Measurements from ENCODE around the gene KIR2DL4.
"Not testable (repeated sequence)": the region's sequence is repeated elsewhere in the genome, so short reads cannot be mapped to it uniquely, and the experiment has no call there.

KIR2DL4 gene

DNA sequence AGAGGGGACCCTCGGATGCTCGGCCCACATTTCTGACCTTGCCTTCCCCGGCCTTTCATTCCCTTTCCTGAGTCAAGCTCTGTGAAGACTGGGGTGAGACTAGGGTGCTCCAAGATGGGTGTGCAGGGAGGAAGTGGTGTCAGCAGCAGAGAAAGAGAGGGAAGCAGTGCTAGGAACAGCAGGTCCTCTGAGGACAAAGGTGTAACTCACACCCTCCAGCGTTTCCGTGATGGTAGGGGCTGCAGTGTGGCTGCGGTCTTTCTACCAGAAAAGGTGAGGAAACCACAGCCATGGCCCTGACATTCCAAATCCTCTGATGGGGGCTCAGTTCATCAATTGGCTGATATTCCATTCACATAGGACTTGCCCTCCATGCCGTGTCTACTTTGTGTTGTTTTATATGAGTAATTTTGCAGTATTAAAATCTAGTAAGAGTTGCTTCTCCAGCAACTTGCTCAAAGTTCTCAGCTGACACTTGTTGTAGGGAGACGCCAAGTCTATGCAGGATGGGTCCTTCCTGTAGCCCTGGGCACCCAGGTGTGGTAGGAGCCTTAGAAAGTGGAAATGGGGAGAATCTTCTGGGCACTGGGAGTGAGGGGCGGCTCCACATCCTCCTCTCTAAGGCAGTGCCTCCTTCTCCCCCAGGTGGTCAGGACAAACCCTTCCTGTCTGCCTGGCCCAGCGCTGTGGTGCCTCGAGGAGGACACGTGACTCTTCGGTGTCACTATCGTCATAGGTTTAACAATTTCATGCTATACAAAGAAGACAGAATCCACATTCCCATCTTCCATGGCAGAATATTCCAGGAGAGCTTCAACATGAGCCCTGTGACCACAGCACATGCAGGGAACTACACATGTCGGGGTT, 14.5 kb downstream of the KIR2DL4 start:
- Histone ChIP-seq H3K4me2 (no peak overlapping the region), H4K20me1 (ENCODE audit: insufficient read depth) (no peaks in the 10 kb centered on the region), H2AFZ (ENCODE audit: low read depth) (no peak overlapping the region), H3K79me2 (ENCODE audit: insufficient read depth, low read depth) (no peaks in the 10 kb centered on the region), H3K9ac (no peak overlapping the region), H3K36me3 (ENCODE audit: insufficient read depth) (no peaks in the 10 kb centered on the region), H3K27ac (no peak overlapping the region), H3K4me1 (ENCODE audit: low read depth, poor library complexity, severe bottlenecking) (no peaks in the 10 kb centered on the region), H3K27me3 (ENCODE audit: insufficient read depth, low read depth) (no peaks in the 10 kb centered on the region; the same call in 1 of the 2 replicates), H3K4me3 (IDR thresholded peaks at IDR 0.05; ENCODE audit: insufficient read depth, low read depth, low read length) (no peak overlapping the region)
- TF ChIP-seq, protein P1, sequence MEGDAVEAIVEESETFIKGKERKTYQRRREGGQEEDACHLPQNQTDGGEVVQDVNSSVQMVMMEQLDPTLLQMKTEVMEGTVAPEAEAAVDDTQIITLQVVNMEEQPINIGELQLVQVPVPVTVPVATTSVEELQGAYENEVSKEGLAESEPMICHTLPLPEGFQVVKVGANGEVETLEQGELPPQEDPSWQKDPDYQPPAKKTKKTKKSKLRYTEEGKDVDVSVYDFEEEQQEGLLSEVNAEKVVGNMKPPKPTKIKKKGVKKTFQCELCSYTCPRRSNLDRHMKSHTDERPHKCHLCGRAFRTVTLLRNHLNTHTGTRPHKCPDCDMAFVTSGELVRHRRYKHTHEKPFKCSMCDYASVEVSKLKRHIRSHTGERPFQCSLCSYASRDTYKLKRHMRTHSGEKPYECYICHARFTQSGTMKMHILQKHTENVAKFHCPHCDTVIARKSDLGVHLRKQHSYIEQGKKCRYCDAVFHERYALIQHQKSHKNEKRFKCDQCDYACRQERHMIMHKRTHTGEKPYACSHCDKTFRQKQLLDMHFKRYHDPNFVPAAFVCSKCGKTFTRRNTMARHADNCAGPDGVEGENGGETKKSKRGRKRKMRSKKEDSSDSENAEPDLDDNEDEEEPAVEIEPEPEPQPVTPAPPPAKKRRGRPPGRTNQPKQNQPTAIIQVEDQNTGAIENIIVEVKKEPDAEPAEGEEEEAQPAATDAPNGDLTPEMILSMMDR (conservative IDR thresholded peaks at IDR 0.05; ENCODE audit: low read depth, low read length): no peak

DNA sequence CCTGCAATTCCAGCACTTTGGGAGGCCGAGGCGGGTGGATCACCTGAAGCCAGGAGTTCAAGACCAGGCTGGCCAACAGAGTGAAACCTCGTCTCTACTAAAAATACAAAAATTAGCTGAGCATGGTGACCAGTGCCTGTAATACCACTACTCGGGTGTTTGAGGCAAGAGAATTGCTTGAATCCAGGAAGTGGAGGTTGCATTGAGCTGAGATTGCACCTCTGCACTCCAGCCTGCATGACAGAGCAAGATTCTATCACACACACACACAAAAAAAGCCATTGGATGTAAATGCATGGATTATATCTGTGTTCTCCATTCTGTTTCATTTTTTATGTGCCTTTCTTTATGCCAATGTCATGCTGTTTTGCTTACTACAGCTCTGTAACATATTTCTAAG, 21.0 kb downstream of the KIR2DL4 start:
- H3K27ac ChIP-seq; H3K79me2 ChIP-seq (ENCODE audit: insufficient read depth, low read depth); H3K36me3 ChIP-seq (ENCODE audit: insufficient read depth); H3K27me3 ChIP-seq (ENCODE audit: insufficient read depth, low read depth); H3K4me1 ChIP-seq (ENCODE audit: low read depth, poor library complexity, severe bottlenecking); H3K4me3 ChIP-seq (IDR thresholded peaks at IDR 0.05; ENCODE audit: insufficient read depth, low read depth, low read length); H2AFZ ChIP-seq (ENCODE audit: low read depth); H3K4me2 ChIP-seq; H3K9ac ChIP-seq; H4K20me1 ChIP-seq (ENCODE audit: insufficient read depth): not testable (repeated sequence)

DNA sequence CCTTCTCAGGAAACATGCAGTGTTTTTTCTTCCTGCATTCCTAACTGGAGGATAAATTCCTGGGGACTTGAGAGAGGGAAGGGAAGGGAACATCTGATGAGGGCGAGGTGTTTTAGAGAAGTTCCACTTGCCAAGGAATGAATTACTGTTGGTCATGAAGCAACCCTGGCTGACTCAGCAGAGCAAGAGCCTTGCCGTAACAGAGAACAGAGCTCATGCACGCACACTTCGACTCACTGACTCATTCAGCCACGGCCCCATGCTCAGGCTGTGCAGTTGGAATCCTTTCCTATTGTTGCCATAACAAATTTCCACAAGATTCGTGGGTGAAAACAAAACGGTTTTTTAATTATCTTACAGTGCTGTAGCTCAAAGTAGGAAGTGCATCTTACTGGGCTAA, 21.9 kb downstream of the KIR2DL4 start:
- not testable (repeated sequence) for H3K27me3 ChIP-seq (ENCODE audit: insufficient read depth, low read depth); H3K4me3 ChIP-seq (IDR thresholded peaks at IDR 0.05; ENCODE audit: insufficient read depth, low read depth, low read length); H3K4me2 ChIP-seq; H3K36me3 ChIP-seq (ENCODE audit: insufficient read depth); H4K20me1 ChIP-seq (ENCODE audit: insufficient read depth); H3K79me2 ChIP-seq (ENCODE audit: insufficient read depth, low read depth); H3K27ac ChIP-seq; H2AFZ ChIP-seq (ENCODE audit: low read depth); H3K9ac ChIP-seq; H3K4me1 ChIP-seq (ENCODE audit: low read depth, poor library complexity, severe bottlenecking)

DNA sequence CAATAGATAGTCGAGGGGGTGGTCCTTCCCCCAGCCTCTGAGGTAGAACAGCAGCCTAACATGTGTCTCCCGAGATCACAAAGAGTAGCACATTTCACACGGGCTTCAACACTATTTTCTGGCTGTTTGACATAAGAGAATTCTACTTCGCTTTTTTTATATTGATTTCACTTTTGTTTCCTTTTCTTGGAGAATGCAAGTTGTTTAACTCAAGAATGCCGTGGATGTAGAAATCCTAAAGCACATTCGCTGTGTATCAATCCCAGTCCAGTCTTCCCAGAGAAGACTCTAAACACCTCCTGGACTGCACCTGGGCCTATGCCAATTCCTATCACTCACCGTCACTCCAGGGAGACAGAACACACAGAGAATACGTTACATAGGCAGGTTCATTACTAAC, 24.7 kb downstream of the KIR2DL4 start:
- H3K79me2 ChIP-seq (ENCODE audit: insufficient read depth, low read depth); H2AFZ ChIP-seq (ENCODE audit: low read depth); H3K9ac ChIP-seq; H3K4me3 ChIP-seq (IDR thresholded peaks at IDR 0.05; ENCODE audit: insufficient read depth, low read depth, low read length); H3K27ac ChIP-seq; H3K4me1 ChIP-seq (ENCODE audit: low read depth, poor library complexity, severe bottlenecking); H4K20me1 ChIP-seq (ENCODE audit: insufficient read depth); H3K4me2 ChIP-seq; H3K36me3 ChIP-seq (ENCODE audit: insufficient read depth); H3K27me3 ChIP-seq (ENCODE audit: insufficient read depth, low read depth): not testable (repeated sequence)

DNA sequence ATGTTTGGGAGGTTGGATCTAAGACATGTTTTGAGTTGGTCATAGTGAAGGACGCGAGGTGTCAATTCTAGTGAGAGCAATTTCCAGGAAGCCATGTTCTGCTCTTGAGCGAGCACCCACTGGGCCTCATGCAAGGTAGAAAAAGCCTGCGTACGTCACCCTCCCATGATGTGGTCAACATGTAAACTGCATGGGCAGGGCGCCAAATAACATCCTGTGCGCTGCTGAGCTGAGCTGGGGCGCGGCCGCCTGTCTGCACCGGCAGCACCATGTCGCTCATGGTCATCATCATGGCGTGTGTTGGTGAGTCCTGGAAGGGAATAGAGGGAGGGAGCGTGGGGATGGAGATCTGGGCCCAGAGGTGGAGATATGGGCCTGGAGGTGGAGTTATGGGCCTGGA, 29.1 kb downstream of the KIR2DL4 start, which contains the start of gene KIR2DS4:
TSS of gene KIR2DS4 (plus strand) at position 181 of the 400 bp plus-strand sequence.
- not testable (repeated sequence) for H3K27me3 ChIP-seq (ENCODE audit: insufficient read depth, low read depth); H3K79me2 ChIP-seq (ENCODE audit: insufficient read depth, low read depth); H3K27ac ChIP-seq; H4K20me1 ChIP-seq (ENCODE audit: insufficient read depth); H2AFZ ChIP-seq (ENCODE audit: low read depth); H3K4me1 ChIP-seq (ENCODE audit: low read depth, poor library complexity, severe bottlenecking); H3K36me3 ChIP-seq (ENCODE audit: insufficient read depth); H3K4me2 ChIP-seq; H3K9ac ChIP-seq; H3K4me3 ChIP-seq (IDR thresholded peaks at IDR 0.05; ENCODE audit: insufficient read depth, low read depth, low read length)

DNA sequence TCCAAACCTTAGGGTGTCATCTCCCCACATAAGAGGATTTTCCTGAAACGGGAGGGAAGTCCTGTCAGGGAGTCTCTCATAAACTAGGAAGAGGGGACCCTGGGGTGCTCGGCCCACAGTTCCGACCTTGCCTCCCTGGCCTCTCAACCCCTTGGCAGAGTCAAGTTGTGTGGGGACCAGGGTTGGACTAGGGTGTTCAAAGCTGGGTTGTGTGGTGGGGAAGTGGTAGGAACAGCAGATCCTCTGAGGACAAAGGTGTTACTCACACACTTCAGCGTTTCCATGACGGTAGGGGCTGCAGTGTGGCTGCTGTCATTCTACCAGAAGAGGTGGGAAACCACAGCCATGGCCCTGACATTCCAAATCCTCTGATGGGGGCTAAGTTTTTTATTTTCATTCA, 31.7 kb downstream of the KIR2DL4 start:
- not testable (repeated sequence) for H2AFZ ChIP-seq (ENCODE audit: low read depth); H3K4me1 ChIP-seq (ENCODE audit: low read depth, poor library complexity, severe bottlenecking); H3K27ac ChIP-seq; H3K4me2 ChIP-seq; H3K4me3 ChIP-seq (IDR thresholded peaks at IDR 0.05; ENCODE audit: insufficient read depth, low read depth, low read length); H3K36me3 ChIP-seq (ENCODE audit: insufficient read depth); H3K27me3 ChIP-seq (ENCODE audit: insufficient read depth, low read depth); H3K79me2 ChIP-seq (ENCODE audit: insufficient read depth, low read depth); H3K9ac ChIP-seq; H4K20me1 ChIP-seq (ENCODE audit: insufficient read depth)

DNA sequence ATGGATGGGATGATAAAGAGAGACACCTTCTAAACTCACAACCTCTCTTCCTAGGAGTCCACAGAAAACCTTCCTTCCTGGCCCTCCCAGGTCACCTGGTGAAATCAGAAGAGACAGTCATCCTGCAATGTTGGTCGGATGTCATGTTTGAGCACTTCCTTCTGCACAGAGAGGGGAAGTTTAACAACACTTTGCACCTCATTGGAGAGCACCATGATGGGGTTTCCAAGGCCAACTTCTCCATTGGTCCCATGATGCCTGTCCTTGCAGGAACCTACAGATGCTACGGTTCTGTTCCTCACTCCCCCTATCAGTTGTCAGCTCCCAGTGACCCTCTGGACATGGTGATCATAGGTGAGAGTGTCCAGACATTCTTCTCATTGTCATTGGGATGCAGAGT, 34.1 kb downstream of the KIR2DL4 start:
- not testable (repeated sequence) for H3K27me3 ChIP-seq (ENCODE audit: insufficient read depth, low read depth); H3K4me1 ChIP-seq (ENCODE audit: low read depth, poor library complexity, severe bottlenecking); H2AFZ ChIP-seq (ENCODE audit: low read depth); H4K20me1 ChIP-seq (ENCODE audit: insufficient read depth); H3K4me3 ChIP-seq (IDR thresholded peaks at IDR 0.05; ENCODE audit: insufficient read depth, low read depth, low read length); H3K9ac ChIP-seq; H3K36me3 ChIP-seq (ENCODE audit: insufficient read depth); H3K79me2 ChIP-seq (ENCODE audit: insufficient read depth, low read depth); H3K27ac ChIP-seq; H3K4me2 ChIP-seq

DNA sequence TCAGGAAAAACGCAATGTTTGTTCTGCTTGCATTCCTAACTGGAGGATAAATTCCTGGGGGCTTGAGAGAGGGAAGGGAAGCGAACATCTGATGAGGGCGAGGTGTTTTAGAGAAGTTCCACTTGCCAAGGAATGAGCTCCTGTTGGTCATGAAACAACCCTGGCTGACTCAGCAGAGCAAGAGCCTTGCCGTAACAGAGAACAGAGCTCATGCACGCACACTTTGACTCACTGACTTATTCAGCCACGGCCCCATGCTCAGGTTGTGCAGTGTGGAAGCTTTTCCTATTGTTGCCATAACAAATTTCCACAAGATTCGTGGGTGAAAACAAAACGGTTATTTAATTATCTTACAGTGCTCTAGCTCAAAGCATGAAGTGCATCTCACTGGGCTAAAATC, 39.8 kb downstream of the KIR2DL4 start:
- H3K27ac ChIP-seq; H2AFZ ChIP-seq (ENCODE audit: low read depth); H3K4me3 ChIP-seq (IDR thresholded peaks at IDR 0.05; ENCODE audit: insufficient read depth, low read depth, low read length); H3K9ac ChIP-seq; H3K27me3 ChIP-seq (ENCODE audit: insufficient read depth, low read depth); H3K36me3 ChIP-seq (ENCODE audit: insufficient read depth); H3K4me2 ChIP-seq; H4K20me1 ChIP-seq (ENCODE audit: insufficient read depth); H3K79me2 ChIP-seq (ENCODE audit: insufficient read depth, low read depth); H3K4me1 ChIP-seq (ENCODE audit: low read depth, poor library complexity, severe bottlenecking): not testable (repeated sequence)

DNA sequence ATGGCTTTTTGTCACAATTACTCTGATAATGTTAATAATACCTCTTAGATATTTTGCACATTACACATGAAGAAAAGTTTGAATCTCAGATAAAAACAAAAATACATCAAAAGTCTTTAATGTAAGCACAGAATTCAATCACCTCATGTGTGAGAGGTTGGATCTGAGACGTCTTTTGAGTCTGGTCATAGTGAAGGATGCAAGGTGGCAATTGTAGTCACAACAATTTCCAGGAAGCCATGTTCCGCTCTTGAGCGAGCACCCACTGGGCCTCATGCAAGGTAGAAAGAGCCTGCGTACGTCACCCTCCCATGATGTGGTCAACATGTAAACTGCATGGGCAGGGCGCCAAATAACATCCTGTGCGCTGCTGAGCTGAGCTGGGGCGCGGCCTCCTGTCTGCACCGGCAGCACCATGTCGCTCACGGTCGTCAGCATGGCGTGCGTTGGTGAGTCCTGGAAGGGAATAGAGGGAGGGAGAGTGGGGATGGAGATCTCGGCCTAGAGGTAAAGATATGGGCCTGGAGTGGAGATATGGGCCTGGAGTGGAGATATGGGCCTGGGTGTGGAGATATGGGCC, 46.7 kb downstream of the KIR2DL4 start, which contains the start of gene KIR3DL2:
TSS of gene KIR3DL2 (plus strand) at position 383 of the 580 bp plus-strand sequence. CDS start at position 416, 33 bp downstream.
- not testable (repeated sequence) for H3K4me1 ChIP-seq (ENCODE audit: low read depth, poor library complexity, severe bottlenecking); H3K27ac ChIP-seq; H3K79me2 ChIP-seq (ENCODE audit: insufficient read depth, low read depth); H2AFZ ChIP-seq (ENCODE audit: low read depth); H3K4me2 ChIP-seq; H3K36me3 ChIP-seq (ENCODE audit: insufficient read depth); H4K20me1 ChIP-seq (ENCODE audit: insufficient read depth); H3K4me3 ChIP-seq (IDR thresholded peaks at IDR 0.05; ENCODE audit: insufficient read depth, low read depth, low read length); H3K9ac ChIP-seq
- peaks cover 10% of the 10 kb centered on the region; the same call in 1 of the 2 replicates for H3K27me3 ChIP-seq (ENCODE audit: insufficient read depth, low read depth)

Data from KMS-11 (cell line).